GM12878 (cell line): Measurements from ENCODE around the gene LIN54. TPM values are rescaled to one million over a fixed set of nuclear protein-coding genes. Genes with fewer than 3 reads are reported as not detected.

Experiments
- CBX3 ChIP-seq: fragments of 200-600 bp; sonication (generic); IDR thresholded peaks from 2 replicates; pipeline ENCODE4 v1.6.1; 2016; ENCODE audit warnings: low read depth, borderline replicate concordance
- ETV6 ChIP-seq, 2 experiments: fragments of 450-650 bp in 1 of 2; IDR thresholded peaks in 1 of 2; conservative IDR thresholded peaks in 1 of 2; 2 replicates each; pipeline ENCODE4 v1.6.1; 2014; ENCODE audit warnings: antibody characterized with exemption in 1 of 2, borderline replicate concordance in 1 of 2, low read depth in 1 of 2, mild to moderate bottlenecking in 1 of 2, moderate library complexity in 1 of 2
- KAT2A ChIP-seq: conservative IDR thresholded peaks from 2 replicates; pipeline ENCODE4 v1.6.1; 2011; ENCODE audit warnings: low read depth, low read length; ENCODE audit not compliant: control insufficient read depth
- MEF2A ChIP-seq: IDR thresholded peaks from 2 replicates; pipeline ENCODE4 v1.6.1; 2011; ENCODE audit warnings: low read depth, mild to moderate bottlenecking, low read length, moderate library complexity; ENCODE audit not compliant: insufficient read depth
- NFYB ChIP-seq: IDR thresholded peaks from 2 replicates; pipeline ENCODE4 v1.6.1; 2011; ENCODE audit warnings: low read depth, mild to moderate bottlenecking, low read length, improper control_type of control experiment, moderate library complexity; ENCODE audit not compliant: insufficient read depth
- NR2F1 ChIP-seq: fragments of 450-650 bp; conservative IDR thresholded peaks from 2 replicates; pipeline ENCODE4 v1.6.1; 2017; ENCODE audit warnings: mild to moderate bottlenecking
- RCOR1 ChIP-seq: conservative IDR thresholded peaks from 2 replicates; pipeline ENCODE4 v1.6.1; 2012; ENCODE audit warnings: low read depth, low read length, improper control_type of control experiment
- SMC3 ChIP-seq: IDR thresholded peaks from 2 replicates; pipeline ENCODE4 v1.6.1; 2011; ENCODE audit warnings: low read length, improper control_type of control experiment, borderline replicate concordance
- ZNF622 ChIP-seq: fragments of 450-650 bp; IDR thresholded peaks from 2 replicates; pipeline ENCODE4 v1.6.1; 2017; ENCODE audit warnings: mild to moderate bottlenecking, inconsistent platforms
- polyA plus RNA-seq, 11 experiments: library from polyadenylated mRNA; depleted of rRNA in 4 of 11; unstranded in 6 of 11; stranded (reverse) in 5 of 11; fragments of >200 nt; fragmentation: Nextera tagmentation in 4 of 11; fragmentation: Illumina TruSeq in 1 of 11; extraction: Ambion mirVana in 4 of 11; extraction: Trizol in 1 of 11; gene quantifications; 1 replicate in 1 of 11; 2 replicates in 10 of 11; pipeline versions ENCODE4 v1.2.1 to v1.2.3, GENCODE V29; 2011 to 2016; ENCODE audit warnings: inconsistent platforms in 2 of 11, missing spikeins in 2 of 11, low read depth in 1 of 11
- total RNA-seq, 4 experiments: library from RNA; depleted of rRNA in 3 of 4; stranded (reverse); fragments of >200 nt in 3 of 4; fragmentation: Illumina TruSeq in 1 of 4; extraction: Trizol in 1 of 4; gene quantifications; 2 replicates each; pipeline versions ENCODE4 v1.2.1 to v1.2.3, GENCODE V29; 2013 to 2021
- TF ChIP-seq, protein P1 (sequence below): IDR thresholded peaks from 2 replicates; pipeline ENCODE4 v1.6.1; 2012; ENCODE audit warnings: low read length, inconsistent platforms
- TF ChIP-seq, protein P2 (sequence below): IDR thresholded peaks from 2 replicates; pipeline ENCODE4 v1.6.1; 2012; ENCODE audit warnings: low read depth, low read length, improper control_type of control experiment
- TF ChIP-seq, protein P3 (sequence below): IDR thresholded peaks from 2 replicates; pipeline ENCODE4 v1.6.1; 2011; ENCODE audit warnings: borderline replicate concordance, low read depth, mild to moderate bottlenecking, moderate library complexity, mixed read lengths, low read length; ENCODE audit not compliant: insufficient read depth; ENCODE audit errors: extremely low read length
- TF ChIP-seq, protein P4 (sequence below): fragments of 450-650 bp; IDR thresholded peaks from 2 replicates; pipeline ENCODE4 v1.6.1; 2017; ENCODE audit warnings: borderline replicate concordance
- TF ChIP-seq, protein P5 (sequence below): fragments of 450-650 bp; IDR thresholded peaks from 2 replicates; pipeline ENCODE4 v1.6.1; 2016; ENCODE audit warnings: mild to moderate bottlenecking, moderate library complexity, borderline replicate concordance
- TF ChIP-seq, protein P6 (sequence below): IDR thresholded peaks from 2 replicates; pipeline ENCODE4 v1.6.1; 2012; ENCODE audit warnings: mild to moderate bottlenecking, low read depth, low read length

Gene LIN54
- total and polyA plus RNA-seq, 10 of the 15 experiments (the other 5 are each of a cell fraction or from before 2014, with no cell fraction given) = 1.5 to 20.4 (median 12.2) TPM

DNA sequence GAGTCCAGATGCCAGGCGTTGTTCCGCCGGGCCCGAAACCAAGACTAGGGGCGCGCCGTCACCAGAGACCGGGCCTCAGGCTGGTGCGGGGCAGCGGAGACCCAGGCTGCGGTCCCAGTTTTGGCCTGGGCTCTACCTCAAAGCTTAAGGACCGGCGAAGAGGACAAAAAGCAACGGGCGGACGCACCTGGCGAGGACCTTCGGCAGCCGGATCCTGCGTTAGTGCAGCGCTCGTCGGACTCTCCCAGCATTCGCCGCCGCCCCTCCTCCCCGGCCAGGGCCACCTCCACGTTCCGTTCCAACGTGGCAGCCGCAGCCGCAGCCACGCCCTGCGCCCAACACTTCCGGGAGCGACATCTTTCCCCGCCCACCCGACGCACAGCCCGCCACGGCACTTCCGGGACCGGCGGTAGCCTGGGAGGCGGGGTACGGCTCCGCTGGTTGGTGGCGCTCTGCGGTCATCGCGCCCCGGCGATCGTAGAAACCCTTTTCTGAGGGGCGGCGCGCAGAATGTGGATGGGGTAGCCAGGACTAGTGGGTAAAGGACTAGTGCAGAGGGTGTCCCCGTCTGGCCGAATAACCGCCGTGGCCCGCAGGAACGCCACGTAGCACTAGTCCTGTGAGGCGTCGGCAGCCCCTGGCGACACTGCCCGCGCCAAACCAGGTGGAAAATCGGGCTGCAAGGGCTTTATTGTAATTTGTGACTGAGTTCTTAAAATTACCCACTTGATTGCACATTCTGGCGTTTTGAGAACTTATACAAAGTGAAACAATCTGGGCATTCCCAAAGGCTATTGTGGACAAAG lies 119.5 kb downstream of the LIN54 start, which contains the start of gene SEC31A (continued):
- TF ChIP-seq, protein P1, sequence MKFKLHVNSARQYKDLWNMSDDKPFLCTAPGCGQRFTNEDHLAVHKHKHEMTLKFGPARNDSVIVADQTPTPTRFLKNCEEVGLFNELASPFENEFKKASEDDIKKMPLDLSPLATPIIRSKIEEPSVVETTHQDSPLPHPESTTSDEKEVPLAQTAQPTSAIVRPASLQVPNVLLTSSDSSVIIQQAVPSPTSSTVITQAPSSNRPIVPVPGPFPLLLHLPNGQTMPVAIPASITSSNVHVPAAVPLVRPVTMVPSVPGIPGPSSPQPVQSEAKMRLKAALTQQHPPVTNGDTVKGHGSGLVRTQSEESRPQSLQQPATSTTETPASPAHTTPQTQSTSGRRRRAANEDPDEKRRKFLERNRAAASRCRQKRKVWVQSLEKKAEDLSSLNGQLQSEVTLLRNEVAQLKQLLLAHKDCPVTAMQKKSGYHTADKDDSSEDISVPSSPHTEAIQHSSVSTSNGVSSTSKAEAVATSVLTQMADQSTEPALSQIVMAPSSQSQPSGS = no peak
- TF ChIP-seq, protein P2, sequence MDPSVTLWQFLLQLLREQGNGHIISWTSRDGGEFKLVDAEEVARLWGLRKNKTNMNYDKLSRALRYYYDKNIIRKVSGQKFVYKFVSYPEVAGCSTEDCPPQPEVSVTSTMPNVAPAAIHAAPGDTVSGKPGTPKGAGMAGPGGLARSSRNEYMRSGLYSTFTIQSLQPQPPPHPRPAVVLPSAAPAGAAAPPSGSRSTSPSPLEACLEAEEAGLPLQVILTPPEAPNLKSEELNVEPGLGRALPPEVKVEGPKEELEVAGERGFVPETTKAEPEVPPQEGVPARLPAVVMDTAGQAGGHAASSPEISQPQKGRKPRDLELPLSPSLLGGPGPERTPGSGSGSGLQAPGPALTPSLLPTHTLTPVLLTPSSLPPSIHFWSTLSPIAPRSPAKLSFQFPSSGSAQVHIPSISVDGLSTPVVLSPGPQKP = peak; percentile 85
- no peak for TF ChIP-seq CBX3
- TF ChIP-seq, protein P3, sequence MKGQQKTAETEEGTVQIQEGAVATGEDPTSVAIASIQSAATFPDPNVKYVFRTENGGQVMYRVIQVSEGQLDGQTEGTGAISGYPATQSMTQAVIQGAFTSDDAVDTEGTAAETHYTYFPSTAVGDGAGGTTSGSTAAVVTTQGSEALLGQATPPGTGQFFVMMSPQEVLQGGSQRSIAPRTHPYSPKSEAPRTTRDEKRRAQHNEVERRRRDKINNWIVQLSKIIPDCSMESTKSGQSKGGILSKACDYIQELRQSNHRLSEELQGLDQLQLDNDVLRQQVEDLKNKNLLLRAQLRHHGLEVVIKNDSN = no peak
- TF ChIP-seq, protein P4, sequence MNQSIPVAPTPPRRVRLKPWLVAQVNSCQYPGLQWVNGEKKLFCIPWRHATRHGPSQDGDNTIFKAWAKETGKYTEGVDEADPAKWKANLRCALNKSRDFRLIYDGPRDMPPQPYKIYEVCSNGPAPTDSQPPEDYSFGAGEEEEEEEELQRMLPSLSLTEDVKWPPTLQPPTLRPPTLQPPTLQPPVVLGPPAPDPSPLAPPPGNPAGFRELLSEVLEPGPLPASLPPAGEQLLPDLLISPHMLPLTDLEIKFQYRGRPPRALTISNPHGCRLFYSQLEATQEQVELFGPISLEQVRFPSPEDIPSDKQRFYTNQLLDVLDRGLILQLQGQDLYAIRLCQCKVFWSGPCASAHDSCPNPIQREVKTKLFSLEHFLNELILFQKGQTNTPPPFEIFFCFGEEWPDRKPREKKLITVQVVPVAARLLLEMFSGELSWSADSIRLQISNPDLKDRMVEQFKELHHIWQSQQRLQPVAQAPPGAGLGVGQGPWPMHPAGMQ = no peak
- no peak for TF ChIP-seq ZNF622
- no peak for TF ChIP-seq RCOR1
- TF ChIP-seq MEF2A = 0 out of 2 replicates have a peak, but pooled peaks have one; percentile 22
- no peak for TF ChIP-seq SMC3
- TF ChIP-seq, protein P5, sequence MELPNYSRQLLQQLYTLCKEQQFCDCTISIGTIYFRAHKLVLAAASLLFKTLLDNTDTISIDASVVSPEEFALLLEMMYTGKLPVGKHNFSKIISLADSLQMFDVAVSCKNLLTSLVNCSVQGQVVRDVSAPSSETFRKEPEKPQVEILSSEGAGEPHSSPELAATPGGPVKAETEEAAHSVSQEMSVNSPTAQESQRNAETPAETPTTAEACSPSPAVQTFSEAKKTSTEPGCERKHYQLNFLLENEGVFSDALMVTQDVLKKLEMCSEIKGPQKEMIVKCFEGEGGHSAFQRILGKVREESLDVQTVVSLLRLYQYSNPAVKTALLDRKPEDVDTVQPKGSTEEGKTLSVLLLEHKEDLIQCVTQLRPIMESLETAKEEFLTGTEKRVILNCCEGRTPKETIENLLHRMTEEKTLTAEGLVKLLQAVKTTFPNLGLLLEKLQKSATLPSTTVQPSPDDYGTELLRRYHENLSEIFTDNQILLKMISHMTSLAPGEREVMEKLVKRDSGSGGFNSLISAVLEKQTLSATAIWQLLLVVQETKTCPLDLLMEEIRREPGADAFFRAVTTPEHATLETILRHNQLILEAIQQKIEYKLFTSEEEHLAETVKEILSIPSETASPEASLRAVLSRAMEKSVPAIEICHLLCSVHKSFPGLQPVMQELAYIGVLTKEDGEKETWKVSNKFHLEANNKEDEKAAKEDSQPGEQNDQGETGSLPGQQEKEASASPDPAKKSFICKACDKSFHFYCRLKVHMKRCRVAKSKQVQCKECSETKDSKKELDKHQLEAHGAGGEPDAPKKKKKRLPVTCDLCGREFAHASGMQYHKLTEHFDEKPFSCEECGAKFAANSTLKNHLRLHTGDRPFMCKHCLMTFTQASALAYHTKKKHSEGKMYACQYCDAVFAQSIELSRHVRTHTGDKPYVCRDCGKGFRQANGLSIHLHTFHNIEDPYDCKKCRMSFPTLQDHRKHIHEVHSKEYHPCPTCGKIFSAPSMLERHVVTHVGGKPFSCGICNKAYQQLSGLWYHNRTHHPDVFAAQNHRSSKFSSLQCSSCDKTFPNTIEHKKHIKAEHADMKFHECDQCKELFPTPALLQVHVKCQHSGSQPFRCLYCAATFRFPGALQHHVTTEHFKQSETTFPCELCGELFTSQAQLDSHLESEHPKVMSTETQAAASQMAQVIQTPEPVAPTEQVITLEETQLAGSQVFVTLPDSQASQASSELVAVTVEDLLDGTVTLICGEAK = peak; percentile 89
- TF ChIP-seq NFYB = peak; percentile 32; the same call in 1 of the 2 replicates
- no peak; a peak in 1 of 4 replicates for TF ChIP-seq ETV6 (conservative IDR thresholded peaks at IDR 0.05 in 1 of 2, IDR thresholded peaks at IDR 0.05 in 1 of 2; ENCODE audit: borderline replicate concordance in 1 of 2, low read depth in 1 of 2)
- TF ChIP-seq NR2F1 = peak; percentile 54
- TF ChIP-seq, protein P6, sequence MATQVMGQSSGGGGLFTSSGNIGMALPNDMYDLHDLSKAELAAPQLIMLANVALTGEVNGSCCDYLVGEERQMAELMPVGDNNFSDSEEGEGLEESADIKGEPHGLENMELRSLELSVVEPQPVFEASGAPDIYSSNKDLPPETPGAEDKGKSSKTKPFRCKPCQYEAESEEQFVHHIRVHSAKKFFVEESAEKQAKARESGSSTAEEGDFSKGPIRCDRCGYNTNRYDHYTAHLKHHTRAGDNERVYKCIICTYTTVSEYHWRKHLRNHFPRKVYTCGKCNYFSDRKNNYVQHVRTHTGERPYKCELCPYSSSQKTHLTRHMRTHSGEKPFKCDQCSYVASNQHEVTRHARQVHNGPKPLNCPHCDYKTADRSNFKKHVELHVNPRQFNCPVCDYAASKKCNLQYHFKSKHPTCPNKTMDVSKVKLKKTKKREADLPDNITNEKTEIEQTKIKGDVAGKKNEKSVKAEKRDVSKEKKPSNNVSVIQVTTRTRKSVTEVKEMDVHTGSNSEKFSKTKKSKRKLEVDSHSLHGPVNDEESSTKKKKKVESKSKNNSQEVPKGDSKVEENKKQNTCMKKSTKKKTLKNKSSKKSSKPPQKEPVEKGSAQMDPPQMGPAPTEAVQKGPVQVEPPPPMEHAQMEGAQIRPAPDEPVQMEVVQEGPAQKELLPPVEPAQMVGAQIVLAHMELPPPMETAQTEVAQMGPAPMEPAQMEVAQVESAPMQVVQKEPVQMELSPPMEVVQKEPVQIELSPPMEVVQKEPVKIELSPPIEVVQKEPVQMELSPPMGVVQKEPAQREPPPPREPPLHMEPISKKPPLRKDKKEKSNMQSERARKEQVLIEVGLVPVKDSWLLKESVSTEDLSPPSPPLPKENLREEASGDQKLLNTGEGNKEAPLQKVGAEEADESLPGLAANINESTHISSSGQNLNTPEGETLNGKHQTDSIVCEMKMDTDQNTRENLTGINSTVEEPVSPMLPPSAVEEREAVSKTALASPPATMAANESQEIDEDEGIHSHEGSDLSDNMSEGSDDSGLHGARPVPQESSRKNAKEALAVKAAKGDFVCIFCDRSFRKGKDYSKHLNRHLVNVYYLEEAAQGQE = no peak
- no peak for TF ChIP-seq KAT2A
